HG03108 (cell line): Measurements from ENCODE around the gene PRDX3.
A peak's percentile ranks its signal among the peaks of the same experiment; 100 is the strongest.
"Not testable (repeated sequence)": the region's sequence is repeated elsewhere in the genome, so short reads cannot be mapped to it uniquely, and the experiment has no call there.

Experiments used
- ATAC-seq: cut with Tn5 transposase; IDR thresholded peaks from one replicate; pipeline ENCODE4 v1.9.1; 2021; ENCODE audit warnings: moderate library complexity; ENCODE audit not compliant: unreplicated experiment

Gene PRDX3

DNA sequence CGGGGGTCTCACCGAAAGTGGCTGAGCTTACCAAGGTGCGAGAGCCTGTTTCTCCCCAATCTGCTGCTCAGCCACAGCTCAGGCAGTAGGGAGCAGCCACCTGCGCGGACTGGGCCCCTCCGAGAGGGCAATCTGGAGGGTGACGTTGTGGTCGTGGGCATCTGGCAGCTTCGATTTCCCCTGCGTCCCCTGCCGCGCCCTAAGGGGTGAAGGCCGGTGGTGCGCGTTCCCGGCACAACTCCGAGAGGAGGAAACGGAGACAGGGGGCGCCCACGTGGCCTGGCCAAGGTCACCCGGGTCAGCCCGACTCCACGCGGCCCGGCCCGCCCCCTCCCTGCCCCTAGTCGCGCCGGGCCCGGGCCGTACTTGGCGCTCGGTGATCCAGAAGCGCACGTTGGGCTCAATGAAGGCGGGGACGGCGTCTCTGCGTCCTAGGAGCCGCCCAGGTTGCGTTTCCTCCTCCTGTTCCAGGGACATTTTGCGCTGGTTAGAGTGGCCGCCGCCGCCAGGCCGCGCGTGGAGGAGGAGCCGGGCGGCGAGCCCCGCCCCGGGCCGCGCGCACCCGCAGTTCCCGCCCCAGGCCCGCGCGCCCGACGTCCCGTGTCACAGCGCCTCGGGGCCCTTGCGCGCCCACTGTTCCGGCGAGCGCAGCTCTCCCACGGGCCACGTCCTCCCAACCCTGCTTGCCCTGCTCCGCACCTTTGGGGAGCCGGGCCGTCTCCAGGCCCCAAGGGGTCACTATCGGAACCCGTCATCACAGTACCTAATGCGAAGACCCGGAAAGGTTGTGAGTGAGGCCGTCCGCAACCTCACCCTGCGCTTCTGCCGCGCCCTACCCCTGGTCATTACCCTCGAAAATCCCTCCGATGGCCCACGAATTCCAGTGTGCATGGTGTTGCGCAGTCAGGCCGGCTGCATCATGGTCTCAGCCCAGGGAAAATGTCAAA is 13.2 kb downstream of the PRDX3 start, which contains the start of gene SFXN4:
Gene SFXN4 (minus strand): TSS at position 544 of the 947 bp plus-strand sequence. CDS start 67 bp downstream, at position 477.
- peak; percentile 82 for ATAC-seq

GRCh38 chr10:119162452-119163092 is 16.0 kb downstream of the PRDX3 start:
- ATAC-seq: no peak

DNA sequence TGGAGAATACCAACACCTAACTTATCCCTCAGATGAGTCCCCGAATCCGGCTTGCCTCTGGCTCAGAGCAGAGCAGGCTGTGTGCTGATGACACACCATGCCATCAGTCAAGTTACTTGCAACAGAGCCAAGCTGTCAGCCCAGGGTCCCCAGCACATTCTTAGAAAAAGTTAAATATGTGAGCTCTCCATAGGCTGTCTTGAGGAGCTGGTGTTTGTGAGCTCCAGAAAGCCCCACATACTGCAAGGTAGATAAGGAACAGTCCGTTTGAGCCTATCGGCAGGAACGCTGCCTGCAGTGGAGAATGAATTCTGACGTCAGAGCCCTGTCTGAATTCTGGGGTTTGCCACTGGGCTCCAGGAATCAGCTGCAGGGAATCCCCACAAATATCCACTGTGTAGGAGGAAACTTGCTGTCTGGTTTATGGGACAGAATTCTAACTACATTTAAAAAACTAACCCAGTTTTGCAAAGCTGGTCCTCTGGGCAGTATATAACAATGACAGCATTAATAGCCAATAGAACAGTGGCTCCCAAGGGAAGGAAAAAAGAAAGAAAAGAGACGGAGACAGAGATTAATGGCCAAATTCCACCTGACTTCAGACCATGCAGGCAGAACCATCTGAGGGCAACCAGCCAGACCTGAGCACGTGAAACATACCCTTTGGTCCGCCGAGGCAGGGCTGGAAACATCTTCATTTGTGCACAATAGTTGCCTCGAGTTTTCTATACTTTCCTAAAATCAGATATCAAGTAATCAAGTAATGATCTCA is 16.7 kb downstream of the PRDX3 start:
- ATAC-seq: no peak

DNA sequence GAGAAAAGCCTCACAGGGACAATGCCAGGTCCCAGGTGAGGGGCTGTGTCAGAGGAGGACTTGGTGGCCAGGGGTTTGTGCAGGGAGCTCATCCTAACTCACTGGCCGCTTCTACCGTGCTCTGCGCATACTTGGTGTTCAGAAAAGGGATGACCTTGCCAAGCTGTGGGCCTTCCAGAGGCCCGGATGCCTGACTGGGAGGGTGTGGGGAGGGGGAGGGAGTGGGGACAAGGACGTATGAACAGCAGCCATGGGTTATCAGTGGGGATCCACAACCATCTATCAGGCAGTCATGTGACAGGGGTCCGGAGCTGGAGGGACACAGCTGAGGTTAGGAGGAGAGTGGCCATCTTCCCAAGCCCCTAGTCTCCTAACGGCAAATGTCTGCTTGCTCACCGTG is 19.3 kb downstream of the PRDX3 start:
- ATAC-seq: no peak

- no peak for ATAC-seq
Measured at GRCh38 chr10:119153661-119154060, 25.0 kb downstream of the PRDX3 start.

GRCh38 chr10:119153041-119153440 is 25.6 kb downstream of the PRDX3 start:
- no peak for ATAC-seq

DNA sequence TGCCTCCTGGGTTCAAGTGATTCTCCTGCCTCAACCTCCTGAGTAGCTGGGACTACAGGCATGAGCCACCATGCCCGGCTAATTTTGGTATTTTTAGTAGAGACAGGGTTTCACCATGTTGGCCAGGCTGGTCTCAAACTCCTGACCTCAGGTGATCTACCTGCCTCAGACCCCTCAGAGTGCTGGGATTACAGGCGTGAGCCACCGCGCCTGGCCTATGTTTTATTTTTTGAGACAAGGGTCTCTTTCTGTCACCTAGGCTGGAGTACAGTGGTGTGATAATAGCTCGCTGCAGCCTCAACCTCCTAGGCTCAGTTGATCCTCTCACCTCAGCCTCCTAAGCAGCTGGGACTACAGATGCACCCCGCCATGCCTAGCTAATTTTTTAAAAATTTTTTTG is 27.0 kb downstream of the PRDX3 start:
- not testable (repeated sequence) for ATAC-seq

DNA sequence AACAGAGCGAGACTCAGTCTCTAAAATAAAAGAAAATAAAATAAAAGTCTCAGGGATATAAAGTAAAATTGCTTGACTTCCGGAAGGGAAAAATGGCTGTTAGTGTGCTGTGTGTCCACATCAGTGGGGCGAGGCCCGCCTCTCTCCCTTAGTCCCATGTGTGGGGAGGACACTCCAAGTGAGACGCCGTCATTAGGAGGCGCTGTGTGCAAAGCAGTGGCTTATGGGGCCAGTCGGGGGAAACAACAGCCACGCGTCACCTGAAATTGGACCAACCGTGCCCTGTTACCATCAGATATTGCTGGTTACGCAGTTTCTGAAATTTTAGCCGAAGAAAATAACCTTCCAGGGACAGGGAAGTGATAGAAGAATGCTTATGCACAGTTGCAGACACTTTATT is 28.9 kb downstream of the PRDX3 start:
- no peak for ATAC-seq

DNA sequence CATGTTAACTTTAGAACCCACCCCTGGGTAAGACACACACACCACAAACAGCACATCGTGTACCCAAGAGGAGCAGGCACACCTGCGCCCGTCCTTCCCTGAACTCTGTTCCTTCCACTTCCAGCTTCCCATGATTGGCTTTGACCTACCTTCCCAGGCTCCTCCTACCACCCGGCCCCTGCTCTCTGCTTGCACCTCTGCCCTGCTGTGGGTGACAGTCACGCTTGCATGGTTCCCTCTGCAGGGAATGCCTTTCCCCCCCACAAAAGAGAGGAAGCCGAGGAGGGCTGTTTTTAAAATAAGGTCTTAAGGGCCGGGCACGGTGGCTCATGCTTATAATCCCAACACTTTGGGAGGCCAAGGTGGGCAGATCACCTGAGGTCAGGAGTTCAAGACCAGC is 29.5 kb downstream of the PRDX3 start:
- no peak for ATAC-seq

GRCh38 chr10:119143657-119144056 is 35.0 kb downstream of the PRDX3 start:
- ATAC-seq: no peak

- ATAC-seq: no peak
Measured at GRCh38 chr10:119140603-119141245, 37.9 kb downstream of the PRDX3 start.

GRCh38 chr10:119139464-119140067 is 39.0 kb downstream of the PRDX3 start:
- ATAC-seq: no peak

GRCh38 chr10:119138346-119139306 is 40.0 kb downstream of the PRDX3 start:
- no peak for ATAC-seq

- not testable (repeated sequence) for ATAC-seq
Measured at GRCh38 chr10:119137878-119138277, 40.7 kb downstream of the PRDX3 start.

DNA sequence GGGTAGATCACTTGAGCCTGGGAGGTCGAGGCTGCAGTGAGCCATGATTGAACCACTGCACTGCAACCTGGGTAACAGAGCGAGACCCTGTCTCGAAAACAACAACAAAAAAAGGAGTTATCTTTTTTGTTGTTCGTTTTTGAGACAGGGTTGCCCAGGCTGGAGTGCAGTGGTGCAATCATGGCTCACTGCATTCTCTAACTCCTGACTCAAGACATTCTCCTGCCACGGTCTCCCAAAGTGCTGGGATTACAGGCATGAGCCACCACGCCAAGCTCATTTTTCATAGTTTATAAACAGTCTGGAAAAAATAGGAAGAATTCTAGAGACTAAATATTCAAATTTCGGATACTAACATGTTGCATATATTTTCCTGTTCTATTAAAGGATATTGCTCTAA is 42.5 kb downstream of the PRDX3 start:
- no peak for ATAC-seq

DNA sequence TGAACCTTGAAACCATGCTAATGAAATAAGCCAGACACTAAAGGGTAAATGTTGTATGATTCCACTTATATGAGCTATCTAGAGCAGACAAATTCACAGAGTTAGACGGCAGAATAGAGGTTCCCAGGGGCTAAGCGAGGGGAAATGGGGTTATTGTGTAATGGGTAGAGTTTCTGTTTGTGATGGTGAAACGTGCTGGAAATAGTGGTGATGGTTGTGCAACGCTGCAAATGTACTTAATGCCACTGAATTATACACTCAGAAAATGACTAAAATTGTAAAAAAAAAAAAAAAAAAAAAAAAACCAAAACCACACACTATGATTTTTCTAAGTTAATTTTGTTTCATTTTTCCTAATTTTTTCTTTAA is 43.1 kb downstream of the PRDX3 start:
- ATAC-seq: no peak

GRCh38 chr10:119133949-119134348 is 44.7 kb downstream of the PRDX3 start:
- no peak for ATAC-seq

DNA sequence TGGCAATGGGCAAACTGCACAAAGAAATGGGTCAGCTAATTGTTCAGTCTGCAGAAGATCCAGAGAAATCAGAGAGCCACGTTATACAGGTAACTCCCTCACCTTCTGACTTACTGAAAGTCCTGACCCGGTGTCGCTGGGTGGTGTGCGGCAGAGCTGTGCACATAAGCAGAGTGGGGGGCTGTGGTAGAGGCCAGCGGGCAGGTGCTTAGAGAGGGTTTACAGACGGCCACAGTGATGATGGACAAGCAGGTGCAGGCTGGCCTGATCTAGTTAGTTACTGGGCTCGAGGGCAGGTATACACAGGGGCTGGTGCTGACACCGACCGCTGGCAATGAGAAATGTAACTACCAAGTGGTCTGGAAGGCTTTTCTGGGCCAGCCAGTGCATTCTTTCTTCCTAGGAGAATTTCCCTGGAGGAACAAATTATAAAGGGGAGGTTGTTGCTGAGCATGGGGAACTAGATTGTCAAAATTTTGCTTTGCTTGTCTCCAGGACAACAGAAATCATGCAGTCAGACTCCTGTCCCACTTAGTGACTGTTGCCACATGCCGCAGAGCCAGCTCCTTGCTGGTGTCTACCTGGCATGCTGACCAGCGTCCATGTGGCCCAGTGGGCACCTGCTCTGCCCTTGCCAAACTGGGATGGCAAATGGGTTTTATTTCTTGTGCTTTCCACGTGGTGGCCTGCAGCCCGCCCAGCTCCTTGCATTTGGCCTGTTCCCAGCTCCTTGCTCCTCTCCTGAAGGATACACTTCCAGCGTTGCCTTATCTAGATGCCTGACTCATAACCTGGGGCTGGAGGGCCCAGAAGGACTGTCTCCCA is 45.9 kb downstream of the PRDX3 start:
- no peak for ATAC-seq
